Right forelimb (tissue), 1 donor: ENCODE measurements around the gene DEPDC5.

Experiments used
- DNase-seq: peaks from one replicate; pipeline ENCODE4 v3.0.0-alpha.2; 2018

The DEPDC5 gene

DNA sequence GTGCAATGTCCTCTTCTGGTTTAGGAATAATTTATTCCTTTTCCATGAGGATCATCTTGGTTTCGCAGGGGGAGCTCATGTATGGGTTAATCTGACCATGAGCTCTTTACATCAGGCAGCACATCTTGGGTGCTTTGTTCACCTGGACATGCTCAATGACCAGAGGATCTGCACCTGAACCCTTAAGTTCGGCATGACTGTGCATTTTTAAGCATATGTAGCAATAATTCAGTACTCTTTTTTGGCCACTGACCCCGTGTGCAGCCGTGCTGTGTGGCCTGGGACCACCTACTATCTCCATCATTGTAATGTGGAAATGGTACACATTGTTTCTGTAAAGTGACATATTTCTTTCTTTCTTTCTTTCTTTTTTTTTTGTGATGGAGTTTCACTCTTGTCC is 62.9 kb downstream of the DEPDC5 start:
- DNase-seq = no peak

DNA sequence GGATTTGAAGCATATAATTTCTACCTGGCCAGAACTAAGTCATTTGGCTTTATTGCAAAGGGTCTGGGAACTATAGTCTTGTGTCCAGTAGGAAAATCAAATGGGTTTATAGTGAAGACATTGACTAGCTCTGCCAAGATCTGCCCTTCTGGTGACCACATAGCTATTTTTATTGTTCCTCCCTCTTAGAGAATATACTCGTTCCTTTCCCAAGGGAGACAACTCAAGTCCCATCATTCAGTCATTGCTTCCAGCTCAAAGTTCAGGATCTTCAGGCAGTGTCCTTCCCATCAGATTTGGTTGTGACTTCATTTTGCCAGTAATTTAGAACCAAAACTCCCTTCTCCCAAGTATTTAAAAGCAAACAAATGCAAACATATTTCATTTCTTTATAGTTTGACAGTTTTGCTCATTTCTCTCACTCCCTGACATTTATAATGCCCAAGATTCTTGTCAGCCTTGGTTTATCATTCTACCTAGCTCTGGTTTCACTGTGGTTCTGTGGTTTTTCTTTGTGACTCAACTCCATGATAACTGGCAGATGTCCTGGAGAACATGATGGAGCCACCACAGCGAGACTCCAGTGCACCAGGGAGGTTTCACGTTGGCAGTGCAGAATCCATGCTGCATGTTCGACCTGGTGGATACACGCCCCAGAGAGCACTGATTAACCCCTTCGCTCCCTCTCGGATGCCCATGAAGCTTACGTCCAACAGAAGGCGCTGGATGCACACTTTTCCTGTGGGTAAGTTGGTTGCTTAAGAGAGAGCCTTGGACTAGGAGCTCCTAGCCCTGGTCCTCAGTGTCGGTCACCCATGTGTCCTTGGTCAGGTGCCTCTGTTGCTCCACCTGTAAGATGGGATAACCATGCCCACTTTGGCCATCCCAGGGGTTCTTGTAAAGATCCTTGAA is 64.9 kb downstream of the DEPDC5 start:
- DNase-seq = no peak

DNA sequence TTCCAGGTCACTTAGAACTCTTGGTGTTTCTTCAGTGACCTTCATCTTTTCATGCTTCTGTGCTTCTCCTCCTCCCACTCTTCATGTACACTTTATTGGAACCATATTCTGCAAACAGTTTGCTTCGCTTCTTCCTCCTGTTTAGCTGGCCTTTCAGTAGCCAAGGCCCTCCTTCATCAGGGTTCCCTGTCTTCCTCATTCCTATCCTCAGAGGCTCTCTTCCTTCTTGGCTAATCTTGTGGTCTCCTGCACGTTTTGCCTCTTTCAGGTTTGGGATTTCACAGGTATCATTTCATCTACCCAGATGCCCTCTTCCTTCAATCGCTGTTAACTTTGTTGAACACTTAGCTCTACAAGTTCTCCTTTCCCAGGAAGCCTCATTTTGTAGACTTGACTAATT is 66.8 kb downstream of the DEPDC5 start:
- no peak for DNase-seq

DNA sequence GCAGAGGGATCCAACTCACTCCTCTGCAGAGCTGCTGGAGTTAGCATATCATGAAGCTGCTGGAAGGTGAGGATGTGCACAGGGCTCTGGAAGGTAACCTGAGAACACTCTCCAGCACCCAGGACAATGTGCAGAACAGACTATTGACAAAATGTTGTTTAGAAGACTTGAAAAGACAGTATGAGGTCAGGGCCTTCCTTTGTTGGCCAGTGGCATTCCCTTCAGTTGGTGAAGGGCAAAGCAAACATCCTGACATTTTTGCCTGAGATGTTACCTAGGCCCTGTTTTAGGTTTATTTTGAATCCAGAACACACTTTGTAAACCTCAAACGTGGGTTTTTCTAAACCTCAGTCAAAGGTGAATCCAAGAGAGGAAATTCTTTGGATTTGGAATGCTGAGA is 67.8 kb downstream of the DEPDC5 start:
- no peak for DNase-seq

DNA sequence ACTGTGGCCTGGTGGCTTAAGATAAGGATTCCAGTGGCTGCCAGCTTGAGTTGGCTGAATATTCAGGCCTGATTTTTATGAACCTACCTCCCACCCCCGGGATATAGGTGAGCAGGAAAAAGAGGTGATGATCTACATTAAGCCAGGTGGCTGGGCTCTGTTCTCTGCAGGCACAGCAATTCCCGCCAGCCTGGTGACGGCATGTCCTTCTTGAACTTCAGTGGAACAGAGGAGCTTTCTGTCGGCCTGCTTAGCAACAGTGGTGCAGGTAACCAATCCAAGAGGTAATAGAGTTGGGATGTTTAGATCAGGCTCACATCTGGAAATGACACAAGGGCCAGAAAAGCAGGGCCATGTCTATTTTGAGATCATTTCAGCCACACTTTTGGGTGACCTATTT is 68.7 kb downstream of the DEPDC5 start:
- no peak for DNase-seq

DNA sequence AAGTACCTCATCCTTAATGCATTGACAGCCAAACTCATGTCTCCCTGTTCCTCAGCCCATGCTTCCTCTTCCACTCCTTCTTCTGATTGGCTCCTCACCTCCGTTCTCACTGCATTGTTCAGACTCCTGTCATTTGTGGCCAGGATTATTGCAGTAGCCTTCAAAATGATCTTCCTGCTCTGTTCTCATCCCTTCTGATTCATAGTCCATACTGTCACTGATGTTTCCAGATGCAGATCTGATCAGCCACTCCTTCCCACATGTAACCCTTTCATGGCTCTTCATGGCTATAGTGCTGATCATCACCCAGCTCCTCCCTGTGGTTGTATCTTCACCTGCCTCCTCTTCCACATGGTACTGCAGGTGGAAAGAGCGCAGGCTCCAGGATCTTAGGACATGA is 71.7 kb downstream of the DEPDC5 start:
- DNase-seq = no peak

DNA sequence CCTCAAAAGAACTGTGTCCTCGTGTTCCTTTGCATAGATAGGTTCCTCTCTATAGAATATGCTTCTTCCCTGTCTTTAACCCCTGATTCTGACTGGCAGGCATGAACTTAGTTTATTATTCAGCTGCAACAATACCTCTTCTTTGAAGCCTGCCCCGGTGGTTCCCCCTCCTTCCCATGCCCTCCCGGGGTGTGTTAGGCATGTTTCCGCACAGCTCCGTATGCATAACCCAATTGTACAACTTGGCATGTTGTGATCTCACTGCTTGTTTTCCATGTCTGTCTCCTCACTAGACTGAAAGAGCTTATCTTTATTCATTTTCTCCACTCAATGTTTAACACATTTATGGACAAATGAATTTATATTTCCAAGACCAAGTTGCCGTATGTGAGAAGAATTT is 72.6 kb downstream of the DEPDC5 start:
- no peak for DNase-seq

DNA sequence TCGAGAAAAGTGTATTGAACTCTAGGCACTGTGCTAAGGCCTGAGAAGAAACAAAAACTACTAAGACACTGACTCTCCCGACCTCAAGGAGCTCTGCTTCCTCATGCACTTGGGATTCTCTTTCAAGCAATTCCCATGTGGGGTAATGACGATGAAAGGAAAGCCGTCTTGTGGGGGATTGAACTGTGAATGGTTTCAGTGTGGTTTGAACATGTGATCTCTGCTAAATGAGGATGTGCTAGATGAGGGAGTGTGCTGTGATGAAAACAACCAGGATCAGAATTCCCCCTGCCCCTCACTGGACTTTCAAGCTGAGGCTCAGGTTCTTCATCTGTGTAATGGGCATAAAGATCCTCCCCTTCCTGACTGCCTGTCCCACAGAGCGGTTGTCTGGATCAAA is 74.9 kb downstream of the DEPDC5 start:
- no peak for DNase-seq

DNA sequence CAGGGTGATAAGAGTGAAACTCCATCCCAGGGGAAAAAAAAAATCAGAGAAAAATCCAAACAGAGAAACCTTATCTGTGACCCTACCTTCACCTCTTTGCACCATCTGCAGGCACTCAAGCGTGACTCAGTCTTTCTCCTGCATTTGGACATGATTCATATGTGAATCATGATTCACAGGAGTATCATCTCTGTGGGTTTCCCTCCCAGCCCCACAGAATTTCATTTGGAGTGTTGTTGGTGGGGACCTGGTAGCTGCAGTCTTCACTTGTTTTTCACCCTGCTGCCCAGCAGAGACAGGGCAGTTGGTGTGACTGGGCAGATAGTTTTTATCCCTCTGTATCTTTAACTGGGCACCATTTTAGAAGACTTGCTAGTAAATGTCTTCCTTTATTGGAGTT is 75.7 kb downstream of the DEPDC5 start:
- no peak for DNase-seq

DNA sequence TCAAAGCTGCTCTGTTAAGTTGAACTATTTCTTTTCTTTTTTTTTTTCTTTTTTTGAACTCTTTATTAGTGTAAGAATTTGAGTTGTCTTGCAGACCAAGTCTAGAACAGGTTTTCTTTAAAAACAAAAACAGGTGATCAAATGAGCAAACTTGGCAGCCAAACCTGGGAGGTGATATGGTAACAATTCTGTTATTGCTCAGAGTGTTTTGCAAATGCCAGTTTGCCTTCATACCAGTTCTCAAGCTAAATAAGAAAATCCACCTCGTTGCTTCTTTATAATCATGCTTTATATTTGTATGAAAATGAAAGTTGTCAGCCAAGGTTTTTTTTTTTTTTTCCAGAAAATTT is 76.9 kb downstream of the DEPDC5 start:
- no peak for DNase-seq

DNA sequence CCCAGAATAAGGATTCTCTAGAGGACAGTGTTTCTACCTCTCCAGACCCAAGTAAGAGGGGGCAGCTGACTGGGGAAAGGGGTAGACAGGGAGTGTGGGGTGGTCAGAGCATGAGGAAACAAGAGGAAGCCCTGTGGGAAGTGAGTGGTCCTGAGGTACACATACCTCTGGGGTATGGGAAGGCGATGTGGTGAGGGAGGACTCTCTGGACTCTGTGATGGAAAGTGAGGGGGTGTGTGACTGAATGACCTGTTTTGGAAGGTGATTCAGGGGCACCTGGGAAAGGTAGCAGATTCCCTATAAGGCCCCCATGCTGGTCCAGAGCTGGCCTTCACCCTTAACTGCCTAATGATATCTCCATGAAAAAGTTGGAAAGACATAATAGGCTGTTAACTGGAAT is 80.1 kb downstream of the DEPDC5 start:
- DNase-seq = no peak

DNA sequence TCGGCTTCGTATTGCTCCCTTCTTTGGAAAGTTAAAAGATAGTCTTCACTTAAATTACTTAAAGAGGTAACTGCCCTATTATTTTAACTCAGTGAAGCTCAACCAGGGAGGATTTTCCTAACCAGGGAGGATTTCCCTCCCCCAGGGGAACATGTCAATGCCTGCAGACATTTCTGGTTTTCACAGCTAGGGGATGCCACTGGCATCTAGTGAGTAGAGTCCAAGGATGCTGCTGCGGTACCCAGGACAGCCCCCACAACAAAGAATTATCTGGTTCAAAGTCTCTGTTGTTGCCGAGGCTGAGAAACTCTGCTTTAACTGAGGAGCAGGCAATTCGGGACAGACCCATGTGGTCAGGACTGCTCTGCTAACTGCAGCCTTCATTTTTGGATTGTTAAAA is 82.2 kb downstream of the DEPDC5 start:
- DNase-seq = no peak

DNA sequence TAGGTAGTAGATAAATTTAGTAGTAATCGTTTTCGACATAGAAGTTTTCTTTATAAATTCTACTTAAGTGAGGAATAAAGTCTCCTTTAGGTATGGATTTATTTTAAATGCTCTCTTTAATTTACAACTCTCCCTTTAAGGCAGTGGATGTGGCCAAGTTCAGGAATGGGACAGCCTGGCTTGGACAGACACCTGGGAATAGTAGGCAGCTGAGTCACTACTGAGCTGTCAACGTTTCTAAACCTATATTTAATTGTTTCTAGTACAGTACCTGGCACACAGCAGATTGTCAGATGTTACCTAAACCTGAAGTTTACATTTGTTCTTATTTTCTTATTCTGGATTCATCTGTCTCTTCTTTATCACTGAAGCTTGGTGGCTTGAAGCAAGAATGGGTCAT is 85.1 kb downstream of the DEPDC5 start:
- no peak for DNase-seq

DNA sequence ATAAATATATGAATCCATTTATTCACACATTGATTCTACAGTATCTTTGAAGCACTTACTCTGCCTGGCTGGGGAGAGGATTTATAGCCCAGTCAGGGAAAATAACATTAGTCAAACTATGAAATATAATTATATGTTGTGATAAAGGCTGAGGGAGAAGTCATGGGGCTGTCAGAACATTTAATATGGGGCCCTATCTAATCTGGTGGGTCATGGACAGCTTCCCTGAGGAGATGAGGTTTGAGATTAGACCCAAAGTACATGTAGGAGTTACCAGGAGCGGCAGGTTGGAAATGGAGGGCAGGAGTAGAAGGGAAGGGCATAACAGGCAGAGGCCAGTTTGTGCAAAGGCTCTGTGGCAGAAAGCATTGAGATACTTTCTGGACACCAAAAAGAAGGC is 86.2 kb downstream of the DEPDC5 start:
- no peak for DNase-seq

DNA sequence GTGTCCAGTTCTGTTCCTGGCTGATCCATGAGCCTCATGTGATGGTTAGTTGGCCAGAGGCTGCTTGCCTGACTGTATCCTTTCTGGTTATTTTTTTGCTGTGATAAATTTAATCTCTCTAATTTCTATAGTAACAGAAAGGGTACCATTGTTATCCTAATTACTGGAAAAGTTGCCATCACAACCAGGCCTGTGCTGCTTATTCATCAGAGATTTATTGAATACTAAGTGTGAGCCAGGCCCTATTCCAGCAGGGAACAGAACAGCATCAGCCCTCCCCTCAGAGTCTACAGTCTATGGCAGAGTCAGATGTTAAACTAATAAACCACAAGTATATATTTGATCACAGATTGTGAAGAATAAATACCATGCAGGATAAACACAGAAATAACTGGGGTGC is 86.8 kb downstream of the DEPDC5 start:
- DNase-seq = no peak

DNA sequence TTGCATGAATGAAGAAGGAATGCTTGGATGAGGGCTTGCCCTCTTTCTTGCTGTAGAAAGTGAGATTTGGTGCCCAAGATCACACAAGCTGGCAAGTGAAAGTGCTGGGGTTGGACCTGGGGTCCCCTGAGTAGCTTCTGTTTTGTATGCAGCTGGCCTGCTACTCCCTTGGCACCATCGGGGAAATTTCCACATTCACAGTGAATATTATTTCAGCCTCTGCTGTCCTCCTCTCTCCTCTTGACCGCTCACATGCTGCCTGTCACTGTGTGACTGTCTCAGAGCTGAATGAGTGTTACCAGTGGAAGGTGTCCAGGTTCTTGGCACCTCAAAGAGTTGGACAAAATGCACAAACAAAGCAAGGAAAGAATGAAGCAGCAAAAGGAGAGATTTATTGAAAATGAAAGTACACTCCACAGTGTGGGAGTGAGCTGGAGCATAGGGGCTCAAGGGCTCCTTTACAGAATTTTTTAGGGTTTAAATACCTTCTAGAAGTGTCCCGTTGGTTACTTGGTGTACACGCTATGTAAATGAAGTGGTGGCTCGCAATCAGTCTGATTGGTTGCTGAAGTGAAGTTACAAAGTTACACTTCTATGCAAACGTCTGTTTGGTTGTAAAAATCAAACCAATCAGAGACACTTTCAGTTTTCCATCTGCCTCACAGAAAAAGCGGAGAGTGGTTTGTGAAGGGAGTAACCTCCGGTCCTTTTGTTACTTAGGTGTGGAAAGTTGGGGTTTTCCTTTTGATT is 87.4 kb downstream of the DEPDC5 start:
- no peak for DNase-seq

DNA sequence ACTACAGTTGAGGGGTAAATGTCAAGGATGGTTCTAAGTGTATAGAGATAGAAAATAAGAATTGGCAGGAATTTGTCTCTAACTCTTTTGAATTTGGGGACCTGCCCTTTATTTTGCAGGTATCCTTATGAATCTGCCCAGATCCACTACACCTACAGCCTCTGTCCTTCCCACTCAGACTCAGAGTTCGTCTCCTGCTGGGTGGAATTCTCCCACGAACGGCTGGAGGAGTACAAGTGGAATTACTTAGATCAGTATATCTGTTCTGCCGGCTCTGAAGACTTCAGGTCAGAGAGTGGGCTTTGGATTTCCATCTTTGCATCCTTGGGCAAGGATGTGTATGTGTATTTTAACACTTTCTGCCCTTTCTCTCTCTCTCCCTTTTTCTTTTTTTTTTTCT is 89.7 kb downstream of the DEPDC5 start:
- no peak for DNase-seq

DNA sequence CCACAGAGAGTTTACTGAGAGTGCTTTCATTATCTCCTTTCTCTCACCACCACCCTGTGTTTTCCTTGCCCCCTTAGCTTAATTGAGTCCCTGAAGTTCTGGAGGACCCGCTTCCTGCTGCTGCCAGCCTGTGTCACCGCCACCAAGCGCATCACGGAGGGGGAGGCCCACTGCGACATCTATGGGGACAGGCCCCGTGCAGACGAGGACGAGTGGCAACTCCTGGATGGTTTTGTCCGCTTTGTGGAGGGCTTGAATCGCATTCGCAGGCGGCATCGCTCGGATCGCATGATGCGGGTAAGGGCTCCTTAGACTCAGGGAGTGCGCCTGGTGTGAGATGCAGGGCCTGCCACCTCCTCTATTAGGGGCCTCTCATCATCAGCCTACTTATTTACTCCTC is 91.1 kb downstream of the DEPDC5 start:
- no peak for DNase-seq

DNA sequence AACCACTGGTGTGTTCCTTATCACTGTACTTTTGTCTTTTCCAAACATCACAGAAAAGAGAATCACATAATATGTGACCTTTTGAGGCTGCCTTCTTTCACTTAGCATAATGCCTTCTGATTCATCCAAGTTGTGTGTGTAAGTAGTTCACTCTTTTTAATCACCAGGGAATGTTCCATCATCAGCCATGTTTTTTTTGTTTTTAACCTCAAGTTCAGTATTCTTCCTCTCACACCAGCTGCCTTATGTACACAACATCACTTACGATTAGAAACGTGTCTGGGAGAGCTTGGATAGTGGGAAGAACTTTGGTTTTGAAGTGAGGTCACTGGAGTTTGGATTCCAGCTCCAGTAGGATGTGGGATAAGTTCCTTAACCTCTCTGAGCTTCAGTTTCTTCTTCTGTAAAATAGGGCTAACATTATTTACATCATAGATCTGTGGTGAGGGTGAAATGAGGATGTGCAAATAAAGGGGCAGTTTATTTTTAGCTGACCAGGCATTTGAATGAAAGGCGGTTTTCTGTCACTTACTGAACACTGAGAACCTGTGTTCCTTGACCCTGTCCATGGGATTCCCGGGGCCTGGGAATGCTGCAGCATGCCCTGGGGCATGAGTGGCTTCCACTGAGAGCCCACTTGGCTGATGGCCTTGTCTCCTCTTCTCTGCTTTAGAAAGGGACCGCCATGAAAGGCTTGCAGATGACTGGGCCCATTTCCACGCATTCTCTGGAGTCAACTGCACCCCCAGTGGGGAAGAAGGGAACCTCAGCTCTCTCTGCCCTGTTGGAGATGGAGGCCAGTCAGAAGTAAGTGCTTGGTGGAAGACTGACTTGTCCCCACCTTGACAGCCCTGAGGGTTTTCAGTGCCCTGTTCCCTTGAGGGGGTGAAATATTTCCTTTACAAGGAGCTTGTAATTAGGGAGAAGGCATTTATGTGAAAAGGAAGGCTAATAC is 92.6 kb downstream of the DEPDC5 start:
- DNase-seq = no peak

DNA sequence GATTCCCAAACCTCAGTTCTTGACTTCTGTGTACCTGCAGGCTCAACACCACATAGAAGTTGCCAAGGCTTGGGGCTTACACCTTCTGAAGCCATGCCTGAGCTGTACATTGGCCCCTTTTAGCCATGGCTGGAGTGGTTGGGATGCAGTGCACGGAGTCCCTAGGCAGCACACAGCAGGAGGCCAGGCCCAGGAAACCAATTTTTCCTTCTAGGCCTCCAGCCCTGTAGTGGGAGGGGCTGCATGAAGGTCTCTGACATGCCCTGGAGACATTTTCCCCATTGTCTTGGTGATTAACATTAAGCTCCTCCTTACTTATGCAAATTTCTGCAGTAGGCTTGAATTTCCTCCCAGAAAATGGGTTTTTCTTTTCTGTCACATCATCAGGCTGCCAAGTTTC is 94.6 kb downstream of the DEPDC5 start:
- no peak for DNase-seq

DNA sequence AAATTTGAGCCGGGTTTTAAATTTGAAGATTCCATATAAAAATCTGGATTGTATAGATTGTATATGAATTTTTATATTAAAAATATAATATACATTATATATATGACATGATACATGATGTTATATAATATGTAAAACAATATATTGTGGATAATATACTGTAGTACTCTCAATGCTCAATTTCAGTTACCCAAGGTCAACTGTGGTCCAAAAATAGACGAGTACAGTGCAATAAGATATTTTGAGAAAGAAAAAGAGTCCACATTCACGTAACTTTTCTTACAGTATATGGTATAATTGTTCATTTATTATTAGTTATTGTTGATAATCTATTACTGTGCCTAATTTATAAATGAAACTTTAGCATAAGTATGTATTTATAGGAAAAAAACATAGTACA is 96.3 kb downstream of the DEPDC5 start:
- DNase-seq = no peak

DNA sequence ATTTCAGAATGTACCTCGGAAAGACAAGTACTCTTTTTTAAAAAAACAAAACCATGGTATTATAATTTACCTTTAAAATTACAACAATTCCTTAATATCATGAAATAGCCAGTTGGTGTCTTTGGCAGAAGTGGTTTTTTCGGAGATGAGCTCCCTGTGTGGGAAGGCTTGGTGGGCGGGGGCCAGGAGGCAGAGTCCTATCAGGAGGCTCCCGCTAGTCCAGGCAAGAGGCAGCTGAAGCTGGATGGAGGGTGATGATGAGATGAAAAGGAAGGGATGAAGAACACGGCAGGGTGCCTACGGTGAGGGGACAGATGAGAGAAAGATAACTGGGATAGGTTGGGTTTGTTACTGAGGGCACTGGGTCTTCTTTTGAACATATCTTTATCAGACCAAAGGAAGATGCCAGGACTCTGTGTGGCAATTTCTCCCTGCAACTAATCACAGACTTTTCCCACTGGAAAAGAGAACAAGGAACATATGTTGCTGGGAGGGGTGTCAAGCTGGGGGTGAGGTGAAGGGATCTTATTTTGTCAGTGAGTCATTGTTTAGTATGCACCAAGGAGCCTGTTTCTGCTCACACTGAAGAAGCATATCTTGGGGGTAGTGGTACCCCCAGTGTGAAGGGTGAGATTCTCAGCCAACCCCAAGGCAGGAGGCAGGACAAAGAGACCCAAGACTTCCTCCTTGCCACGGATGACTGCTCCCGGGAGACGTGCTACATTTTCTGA is 99.0 kb downstream of the DEPDC5 start:
- no peak for DNase-seq
